Hematopoietic multipotent progenitor cell treated with erythropoietin and hydrocortisone succinate and interleukin-3 and kit ligand, for 15 days (in vitro differentiated cells): ENCODE data around the gene SNPH.

Experiments
- DNase-seq: peaks from one replicate; pipeline ENCODE4 v3.0.0-alpha.2; 2015; ENCODE audit warnings: low spot score

The SNPH gene

GRCh38 chr20:1264727-1265126 is 1.4 kb upstream of the SNPH start:
- no peak for DNase-seq

- no peak for DNase-seq
Measured at GRCh38 chr20:1265226-1265915, 723 bp upstream of the SNPH start.

GRCh38 chr20:1265916-1266166 is 253 bp upstream of the SNPH start:
- no peak for DNase-seq

GRCh38 chr20:1267161-1267560 is 1.1 kb downstream of the SNPH start:
- no peak for DNase-seq

GRCh38 chr20:1267809-1268374 is 1.8 kb downstream of the SNPH start:
- no peak for DNase-seq

- no peak for DNase-seq
Measured at GRCh38 chr20:1269235-1269634, 3.1 kb downstream of the SNPH start.

GRCh38 chr20:1269850-1270249 is 3.8 kb downstream of the SNPH start:
- DNase-seq: no peak

- DNase-seq: no peak
Measured at GRCh38 chr20:1272368-1273100, 6.4 kb downstream of the SNPH start.

- no peak for DNase-seq
Measured at GRCh38 chr20:1273366-1273765, 7.3 kb downstream of the SNPH start.

- no peak for DNase-seq
Measured at GRCh38 chr20:1274485-1275311, 8.6 kb downstream of the SNPH start.

- no peak for DNase-seq
Measured at GRCh38 chr20:1275919-1276318, 9.8 kb downstream of the SNPH start.

- DNase-seq: no peak
Measured at GRCh38 chr20:1277529-1278322, 11.6 kb downstream of the SNPH start.

GRCh38 chr20:1278993-1279392 is 12.9 kb downstream of the SNPH start:
- no peak for DNase-seq

- DNase-seq: no peak
Measured at GRCh38 chr20:1280195-1281102, 14.4 kb downstream of the SNPH start.

- DNase-seq: no peak
Measured at GRCh38 chr20:1281279-1282057, 15.4 kb downstream of the SNPH start.

GRCh38 chr20:1282966-1283365 is 16.9 kb downstream of the SNPH start:
- DNase-seq: no peak

GRCh38 chr20:1283522-1284510 is 17.7 kb downstream of the SNPH start:
- no peak for DNase-seq

- DNase-seq: no peak
Measured at GRCh38 chr20:1286267-1287024, 20.4 kb downstream of the SNPH start.
